Transverse colon (tissue), 4 donors: ENCODE results near the gene WDR45.

Experiments used
- CTCF ChIP-seq, 5 experiments: fragments of 200-600 bp in 3 of 5; fragments of 450-650 bp in 2 of 5; sonication (generic) in 3 of 5; IDR thresholded peaks; 1 replicate in 2 of 5; 2 replicates in 3 of 5; pipeline ENCODE4 v1.5.1; 2016 to 2017; ENCODE audit warnings: antibody characterized with exemption in 5 of 5, inconsistent platforms in 3 of 5, mild to moderate bottlenecking in 2 of 5, moderate library complexity in 1 of 5
- POLR2AphosphoS5 ChIP-seq, 3 donors: sonication (generic); formaldehyde crosslinking; IDR thresholded peaks; one replicate each; pipeline ENCODE4 v1.6.1; 2016; ENCODE audit warnings: antibody characterized with exemption in 3 of 3

DNA sequence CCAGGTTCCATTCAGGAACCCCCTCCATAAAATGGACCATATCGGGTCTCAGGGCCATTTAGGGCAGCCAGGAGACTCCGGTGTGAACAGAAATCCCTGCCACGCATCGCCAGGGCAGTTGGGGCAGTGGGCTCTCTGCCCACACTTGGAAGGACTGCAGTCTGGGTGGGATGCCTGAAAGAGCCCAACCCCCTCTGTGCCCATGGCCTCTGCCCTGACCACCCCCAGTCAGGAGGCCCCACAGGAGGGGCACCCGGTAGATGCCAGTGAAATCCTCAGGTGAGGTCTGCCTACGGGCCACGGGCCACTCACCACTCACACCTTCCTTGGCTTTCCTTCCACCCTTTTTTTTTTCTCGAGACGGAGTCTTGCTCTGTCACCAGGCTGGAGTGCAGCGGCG, 10.6 kb downstream of the WDR45 start:
- TF ChIP-seq CTCF (IDR thresholded peaks at IDR 0.05): no peak
- TF ChIP-seq POLR2AphosphoS5 (IDR thresholded peaks at IDR 0.05): no peak
